Neural cell (in vitro differentiated cells): ENCODE results near the gene MAGEC3. TPM values are rescaled to one million over a fixed set of nuclear protein-coding genes. Genes with fewer than 3 reads are reported as not detected.

Experiments used
- H2AFZ ChIP-seq: fragments of 200-600, 300-800 bp; sonication (generic), shearing (Covaris generic); 2 replicates; pipeline ENCODE4 v1.6.0; 2014; ENCODE audit warnings: low read depth, mild to moderate bottlenecking, antibody characterized with exemption, low read length, moderate library complexity
- H3F3A ChIP-seq: fragments of 200-600 bp; shearing (Covaris generic); 2 replicates; pipeline ENCODE4 v1.6.1; 2016; ENCODE audit warnings: mild to moderate bottlenecking, moderate library complexity, mixed read lengths, antibody characterized with exemption, low read length; ENCODE audit not compliant: insufficient read depth, poor library complexity, severe bottlenecking
- H3K27ac ChIP-seq: fragments of 200-600, 300-800 bp; sonication (generic), shearing (Covaris generic); 2 replicates; pipeline ENCODE4 v1.5.1; 2014; ENCODE audit warnings: mild to moderate bottlenecking, low read length, moderate library complexity
- H3K27me3 ChIP-seq: fragments of 300-800, 200-600 bp; sonication (generic), shearing (Covaris generic); 2 replicates; pipeline ENCODE4 v1.6.0; 2014; ENCODE audit warnings: mild to moderate bottlenecking, low read depth, low read length, moderate library complexity; ENCODE audit not compliant: insufficient read depth
- H3K36me3 ChIP-seq: fragments of 300-800, 200-600 bp; sonication (generic), shearing (Covaris generic); 2 replicates; pipeline ENCODE4 v1.5.1; 2014; ENCODE audit warnings: mild to moderate bottlenecking, antibody characterized with exemption, low read length, moderate library complexity; ENCODE audit not compliant: insufficient read depth
- H3K4me2 ChIP-seq: fragments of 300-800, 200-600 bp; sonication (generic), shearing (Covaris generic); 2 replicates; pipeline ENCODE4 v1.6.0; 2014; ENCODE audit warnings: mild to moderate bottlenecking, low read length
- H3K4me3 ChIP-seq: fragments of 300-800, 200-600 bp; sonication (generic), shearing (Covaris generic); 2 replicates; pipeline ENCODE4 v1.5.1; 2014; ENCODE audit warnings: mild to moderate bottlenecking, low read length, moderate library complexity
- H3K79me2 ChIP-seq: fragments of 200-600 bp; shearing (Covaris generic); replicated peaks from 2 replicates; pipeline ENCODE4 v1.6.0; 2014; ENCODE audit warnings: mild to moderate bottlenecking, low read length, moderate library complexity; ENCODE audit not compliant: insufficient read depth
- H3K9ac ChIP-seq: fragments of 300-800, 200-600 bp; sonication (generic), shearing (Covaris generic); 2 replicates; pipeline ENCODE4 v1.6.1; 2016; ENCODE audit warnings: mild to moderate bottlenecking, low read length, mixed read lengths
- H3K9me2 ChIP-seq: fragments of 200-600 bp; shearing (Covaris generic); 2 replicates; pipeline ENCODE4 v1.6.1; 2016; ENCODE audit warnings: mild to moderate bottlenecking, low read length, mixed read lengths; ENCODE audit not compliant: insufficient read depth
- H3K9me3 ChIP-seq: fragments of 200-600, 300-800 bp; sonication (generic), shearing (Covaris generic); 2 replicates; pipeline ENCODE4 v1.6.1; 2016; ENCODE audit warnings: mild to moderate bottlenecking, mixed run types, low read length, moderate library complexity, mixed read lengths
- H4K20me1 ChIP-seq: fragments of 200-600 bp; shearing (Covaris generic); 2 replicates; pipeline ENCODE4 v1.6.1; 2016; ENCODE audit warnings: mild to moderate bottlenecking, mixed run types; ENCODE audit not compliant: insufficient read depth
- CTCF ChIP-seq: fragments of 450-650 bp; IDR thresholded peaks from 2 replicates; pipeline ENCODE4 v1.5.1; 2014; ENCODE audit warnings: antibody characterized with exemption, mild to moderate bottlenecking, moderate library complexity; ENCODE audit not compliant: poor library complexity, severe bottlenecking
- EP300 ChIP-seq: fragments of 450-650 bp; conservative IDR thresholded peaks from 2 replicates; pipeline ENCODE4 v1.6.1; 2014; ENCODE audit warnings: antibody characterized with exemption, mild to moderate bottlenecking, moderate library complexity; ENCODE audit not compliant: poor library complexity, severe bottlenecking
- EZH2 ChIP-seq: fragments of 200-600, 300-800 bp; shearing (Covaris generic), sonication (generic); IDR thresholded peaks from 2 replicates; pipeline ENCODE4 v1.6.1; 2014; ENCODE audit warnings: antibody characterized with exemption, low read length, borderline replicate concordance, mild to moderate bottlenecking; ENCODE audit not compliant: insufficient read depth, poor library complexity, severe bottlenecking
- MXI1 ChIP-seq: fragments of 450-650 bp; conservative IDR thresholded peaks from 2 replicates; pipeline ENCODE4 v1.6.1; 2014; ENCODE audit warnings: antibody characterized with exemption, mild to moderate bottlenecking; ENCODE audit not compliant: poor library complexity, severe bottlenecking
- POLR2AphosphoS5 ChIP-seq: IDR thresholded peaks from 2 replicates; pipeline ENCODE4 v1.6.1; 2012
- RAD21 ChIP-seq: fragments of 450-650 bp; conservative IDR thresholded peaks from 2 replicates; pipeline ENCODE4 v1.6.1; 2014; ENCODE audit warnings: antibody characterized with exemption, mild to moderate bottlenecking, moderate library complexity
- REST ChIP-seq: IDR thresholded peaks from 2 replicates; pipeline ENCODE4 v1.6.1; 2012; ENCODE audit warnings: borderline replicate concordance
- SMC3 ChIP-seq: fragments of 450-650 bp; conservative IDR thresholded peaks from 2 replicates; pipeline ENCODE4 v1.6.1; 2014; ENCODE audit warnings: antibody characterized with exemption, mild to moderate bottlenecking, moderate library complexity; ENCODE audit not compliant: poor library complexity
- TAF1 ChIP-seq: IDR thresholded peaks from 2 replicates; pipeline ENCODE4 v1.6.1; 2012; ENCODE audit warnings: low read depth
- polyA plus RNA-seq: library from polyadenylated mRNA; depleted of rRNA; stranded (reverse); fragments of >200 nt; gene quantifications from 2 replicates; pipeline ENCODE4 v1.2.3, GENCODE V29; 2014

MAGEC3 gene
- polyA plus RNA-seq, 1 donor from 2014 or later: 2.3 TPM

GRCh38 chrX:141894733-141895132 lies 56.6 kb downstream of the MAGEC3 start:
- no peak overlapping the region for H3K4me2 ChIP-seq

GRCh38 chrX:141897690-141898089 lies 59.6 kb downstream of the MAGEC3 start:
- no peaks in the 10 kb centered on the region for H3F3A ChIP-seq
- no peak overlapping the region for H3K4me2 ChIP-seq
- H3K9ac ChIP-seq: no peak overlapping the region
- no peaks in the 10 kb centered on the region for H3K79me2 ChIP-seq
- H3K9me2 ChIP-seq: no peaks in the 10 kb centered on the region
- H3K36me3 ChIP-seq: no peaks in the 10 kb centered on the region
- H3K4me3 ChIP-seq: no peak overlapping the region
- H2AFZ ChIP-seq: no peak overlapping the region
- no peak for TF ChIP-seq POLR2AphosphoS5
- TF ChIP-seq CTCF: no peak
- no peak for TF ChIP-seq EP300
- TF ChIP-seq SMC3: no peak
- no peak for TF ChIP-seq RAD21
- no peaks in the 10 kb centered on the region for H3K9me3 ChIP-seq
- no peak overlapping the region for H3K27ac ChIP-seq
- H4K20me1 ChIP-seq: no peaks in the 10 kb centered on the region
- no peaks in the 10 kb centered on the region for H3K27me3 ChIP-seq

More at GRCh38 chrX:141894733-141895132, 56.6 kb downstream of the MAGEC3 start:
- H3K9me3 ChIP-seq: no peaks in the 10 kb centered on the region
- no peak for TF ChIP-seq EZH2
- TF ChIP-seq REST: no peak
- no peak for TF ChIP-seq POLR2AphosphoS5
- TF ChIP-seq TAF1: no peak
- H3K27ac ChIP-seq: no peak overlapping the region
- H3F3A ChIP-seq: no peaks in the 10 kb centered on the region
- no peaks in the 10 kb centered on the region for H3K9me2 ChIP-seq
- no peaks in the 10 kb centered on the region for H3K27me3 ChIP-seq
- no peak overlapping the region for H3K9ac ChIP-seq
- no peaks in the 10 kb centered on the region for H4K20me1 ChIP-seq
- H3K79me2 ChIP-seq: no peaks in the 10 kb centered on the region
- H2AFZ ChIP-seq: no peak overlapping the region
- H3K4me3 ChIP-seq: no peak overlapping the region
- no peaks in the 10 kb centered on the region for H3K36me3 ChIP-seq

GRCh38 chrX:141902366-141902765 lies 64.2 kb downstream of the MAGEC3 start:
- H3K4me3 ChIP-seq: no peak overlapping the region
- no peak overlapping the region for H2AFZ ChIP-seq
- TF ChIP-seq REST: no peak
- TF ChIP-seq MXI1: no peak
- no peak for TF ChIP-seq EZH2
- no peak for TF ChIP-seq RAD21
- TF ChIP-seq SMC3: no peak
- no peak for TF ChIP-seq CTCF
- no peak for TF ChIP-seq EP300
- no peak for TF ChIP-seq TAF1
- TF ChIP-seq POLR2AphosphoS5: no peak
- H3K79me2 ChIP-seq: no peaks in the 10 kb centered on the region
- no peaks in the 10 kb centered on the region for H4K20me1 ChIP-seq
- no peak overlapping the region for H3K4me2 ChIP-seq
- no peaks in the 10 kb centered on the region for H3F3A ChIP-seq
- no peak overlapping the region for H3K9ac ChIP-seq
- no peaks in the 10 kb centered on the region for H3K36me3 ChIP-seq
- H3K27me3 ChIP-seq: no peaks in the 10 kb centered on the region
- no peaks in the 10 kb centered on the region for H3K9me2 ChIP-seq
- no peaks in the 10 kb centered on the region for H3K9me3 ChIP-seq
- no peak overlapping the region for H3K27ac ChIP-seq
